ENCODE results near the gene RGS6. TPM values are rescaled to one million over a fixed set of nuclear protein-coding genes. Genes with fewer than 3 reads are reported as not detected.

Gene RGS6
- total and polyA plus RNA-seq, 7 donors: 0.79 to 8.0 (median 1.6) TPM; not detected in 2

GRCh38 chr14:72416892-72417291 lies 484.7 kb downstream of the RGS6 start:
- H3K4me1 ChIP-seq: no peaks in the 10 kb centered on the region
- H3K9me3 ChIP-seq: no peaks in the 10 kb centered on the region
- intact Hi-C loops (cut with DNase I): no loop called here
- H3K27me3 ChIP-seq: no peaks in the 10 kb centered on the region
- no peak overlapping the region for H3K27ac ChIP-seq
- 36 to 79% methylated on average over 7 of the region's 7 CpGs for WGBS, 2 donors
- DNase-seq: no peak
- H3K36me3 ChIP-seq: no peaks in the 10 kb centered on the region
- TF ChIP-seq POLR2AphosphoS5 (IDR thresholded peaks at IDR 0.05) (no peak), POLR2A (IDR thresholded peaks at IDR 0.05) (no peak)
- no peak overlapping the region for H3K4me3 ChIP-seq

DNA sequence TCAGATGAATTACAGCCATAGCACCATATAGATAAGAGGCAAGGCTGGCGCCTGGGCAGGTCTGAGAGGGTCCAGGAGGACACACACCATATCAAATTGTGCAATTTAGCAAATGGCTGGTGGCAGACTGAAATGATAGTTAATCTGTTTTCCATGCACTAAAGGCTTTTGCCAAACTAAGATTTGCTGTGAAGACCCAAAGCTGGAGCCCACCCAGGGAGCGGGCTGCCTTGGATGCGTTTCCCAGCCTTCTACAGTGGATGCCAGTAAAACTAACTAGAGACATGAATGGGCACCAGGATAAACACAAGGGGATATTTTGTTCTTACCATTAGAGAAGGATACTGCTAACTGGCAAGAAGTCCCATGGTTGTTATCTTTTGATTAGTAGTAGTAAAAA lies 486.6 kb downstream of the RGS6 start:
- intact Hi-C loops (cut with DNase I): no loop called here
- WGBS, 2 donors: 82 to 88% methylated on average over 3 of the region's 3 CpGs
- no peaks in the 10 kb centered on the region for H3K9me3 ChIP-seq

GRCh38 chr14:72419226-72419775 lies 487.1 kb downstream of the RGS6 start:
- H3K36me3 ChIP-seq: no peaks in the 10 kb centered on the region
- H3K9me3 ChIP-seq: no peaks in the 10 kb centered on the region
- no peaks in the 10 kb centered on the region for H3K4me1 ChIP-seq
- TF ChIP-seq POLR2A (IDR thresholded peaks at IDR 0.05) (no peak), EP300 (IDR thresholded peaks at IDR 0.05) (no peak), POLR2AphosphoS5 (IDR thresholded peaks at IDR 0.05) (no peak), CTCF (IDR thresholded peaks at IDR 0.05) (no peak)
- intact Hi-C loops (cut with DNase I): no loop called here
- 88 to 91% methylated on average over 6 of the region's 6 CpGs for WGBS, 2 donors
- no peak overlapping the region for H3K4me3 ChIP-seq
- DNase-seq: no peak
- no peaks in the 10 kb centered on the region for H3K27me3 ChIP-seq
- H3K27ac ChIP-seq: no peak overlapping the region

More for the DNA sequence above, 486.6 kb downstream of the RGS6 start:
- H3K27ac ChIP-seq: no peak overlapping the region
- H3K36me3 ChIP-seq: no peaks in the 10 kb centered on the region
- TF ChIP-seq CTCF (IDR thresholded peaks at IDR 0.05): no peak
- TF ChIP-seq POLR2A (IDR thresholded peaks at IDR 0.05): no peak
- no peak for TF ChIP-seq POLR2AphosphoS5 (IDR thresholded peaks at IDR 0.05)
- no peak for DNase-seq
- no peaks in the 10 kb centered on the region for H3K4me1 ChIP-seq
- no peak overlapping the region for H3K4me3 ChIP-seq
- no peaks in the 10 kb centered on the region for H3K27me3 ChIP-seq

DNA sequence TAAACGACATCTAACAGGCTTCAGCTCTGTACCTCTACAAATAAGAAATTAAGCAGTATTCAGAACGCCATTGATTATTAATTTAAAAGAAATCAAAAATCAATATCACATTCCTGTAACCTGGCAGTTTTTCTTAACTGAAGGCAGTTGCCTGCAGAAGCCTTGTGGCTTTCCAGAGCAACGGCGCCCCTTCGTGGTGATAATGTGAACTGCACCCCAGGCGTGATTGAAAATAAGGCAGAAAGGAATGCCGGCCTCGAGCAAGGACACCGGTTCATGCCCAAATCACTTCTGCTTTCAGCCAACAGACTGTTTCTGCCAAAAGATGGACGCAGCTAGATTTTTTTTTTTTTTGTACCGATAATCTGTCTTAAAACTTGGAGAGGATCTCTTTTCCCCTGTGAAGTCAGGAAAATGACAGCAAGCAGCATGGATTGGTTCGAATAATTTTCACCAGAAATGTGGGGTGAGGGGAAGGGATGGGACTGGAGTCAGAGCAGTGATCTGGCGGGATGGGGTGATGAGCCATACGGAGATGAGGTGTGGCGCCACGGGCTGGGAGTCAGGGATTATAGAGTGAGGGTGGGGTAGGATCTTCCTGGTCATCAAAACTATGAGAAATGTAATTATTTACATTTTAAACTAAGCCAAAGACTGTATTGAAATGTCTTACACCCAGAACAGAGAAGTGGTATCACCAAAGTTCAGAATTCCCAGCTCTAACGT lies 488.7 kb downstream of the RGS6 start:
- no peaks in the 10 kb centered on the region for H3K4me1 ChIP-seq
- peak; percentile 78 for DNase-seq
- intact Hi-C loops (cut with DNase I): loop anchor here (5.0 to 10.0 kb wide), 2 partner anchors 129 to 486 kb away; partner anchors contain the start of gene RGS6
- H3K36me3 ChIP-seq: no peaks in the 10 kb centered on the region
- no peaks in the 10 kb centered on the region for H3K27me3 ChIP-seq
- H3K27ac ChIP-seq: no peak overlapping the region
- H3K9me3 ChIP-seq: no peaks in the 10 kb centered on the region
- TF ChIP-seq CTCF (IDR thresholded peaks at IDR 0.05) (peak in 3 of 4 experiments; percentile 48 to 83 (median 62)), POLR2AphosphoS5 (IDR thresholded peaks at IDR 0.05) (no peak), EP300 (IDR thresholded peaks at IDR 0.05) (no peak), POLR2A (IDR thresholded peaks at IDR 0.05) (no peak)
- WGBS, 2 donors: 20 to 32% methylated on average over 17 of the region's 17 CpGs
- no peak overlapping the region for H3K4me3 ChIP-seq

GRCh38 chr14:72423957-72424356 lies 491.7 kb downstream of the RGS6 start:
- intact Hi-C loops (cut with DNase I): loop anchor here (5.0 to 10.0 kb wide), 2 partner anchors 132 to 489 kb away; partner anchors contain the start of gene RGS6
- Histone ChIP-seq H3K4me1 (no peaks in the 10 kb centered on the region), H3K9me3 (peaks cover 0 to 6% (median 1%) of the 10 kb centered on the region in 4 donors), H3K27me3 (no peaks in the 10 kb centered on the region), H3K27ac (no peak overlapping the region), H3K36me3 (no peaks in the 10 kb centered on the region), H3K4me3 (no peak overlapping the region)
- 82 to 83% methylated on average over 1 of the region's 1 CpG for WGBS, 2 donors
- DNase-seq: no peak
- TF ChIP-seq CTCF (IDR thresholded peaks at IDR 0.05) (no peak), POLR2AphosphoS5 (IDR thresholded peaks at IDR 0.05) (no peak), EP300 (IDR thresholded peaks at IDR 0.05) (no peak), POLR2A (IDR thresholded peaks at IDR 0.05) (no peak)
